Left colon (tissue), 2 donors: ENCODE data around the gene SMIM36. TPM values are rescaled to one million over a fixed set of nuclear protein-coding genes. Genes with fewer than 3 reads are reported as not detected.
"Not testable (repeated sequence)": the region's sequence is repeated elsewhere in the genome, so short reads cannot be mapped to it uniquely, and the experiment has no call there.

Experiments
- ATAC-seq: fragments of 200-7000 bp; cut with Tn5 transposase; one replicate; pipeline ENCODE4 v1.9.1; 2020; ENCODE audit warnings: mild to moderate bottlenecking, moderate library complexity
- DNase-seq, 2 donors: peaks; one replicate each; pipeline ENCODE4 v3.0.0-alpha.2; 2020
- intact Hi-C, 2 donors: fragments of 100-400 bp; cut with DNase I in 1 of 2; cut with micrococcal nuclease in 1 of 2; formaldehyde crosslinking; loops; one replicate each; pipeline versions ENCODE4 v1.11.2 to v1.14.0; 2022; cut with DNase I, micrococcal nuclease
- total RNA-seq, 2 donors: library from RNA; stranded (reverse); fragmentation: NEBNext Ultra II Directional; extraction: Animal tissue kit (Norgen Biotek cat#: 25700); gene quantifications; one replicate each; pipeline ENCODE4 v1.2.1, GENCODE V29; 2021
- donor health status: DM: no; HTN: no; CAD: no.
- donor health status: DM: yes; HTN: yes; CAD: no.

Gene SMIM36
- total RNA-seq, 2 donors from 2014 or later, result not detected

DNA sequence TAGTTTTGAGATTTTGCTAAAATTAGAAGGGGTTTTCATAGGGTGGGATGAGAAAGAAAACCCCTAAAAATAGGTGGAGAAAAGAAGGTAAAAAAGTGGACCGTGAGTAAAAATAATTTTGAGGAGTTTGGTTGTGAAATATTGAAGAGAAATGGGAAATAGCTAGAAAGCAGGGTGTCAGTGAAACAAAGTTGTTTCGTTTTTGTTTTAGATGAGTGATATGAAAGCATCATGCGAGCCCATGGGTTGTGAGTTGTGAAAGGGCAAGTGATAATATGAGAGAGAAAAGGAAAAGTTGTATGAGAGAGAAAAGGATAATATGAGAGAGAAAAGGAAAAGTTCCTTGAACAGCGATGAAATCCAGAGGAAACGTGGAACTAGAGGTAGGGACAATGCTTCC lies 7.3 kb upstream of the SMIM36 start:
- ATAC-seq (no peak), DNase-seq (no peak)
- intact Hi-C loops, result loop anchor here in 1 of 2 donors (10.0 kb wide), 1 partner anchor 534 kb away; no protein-coding TSS in a partner anchor

DNA sequence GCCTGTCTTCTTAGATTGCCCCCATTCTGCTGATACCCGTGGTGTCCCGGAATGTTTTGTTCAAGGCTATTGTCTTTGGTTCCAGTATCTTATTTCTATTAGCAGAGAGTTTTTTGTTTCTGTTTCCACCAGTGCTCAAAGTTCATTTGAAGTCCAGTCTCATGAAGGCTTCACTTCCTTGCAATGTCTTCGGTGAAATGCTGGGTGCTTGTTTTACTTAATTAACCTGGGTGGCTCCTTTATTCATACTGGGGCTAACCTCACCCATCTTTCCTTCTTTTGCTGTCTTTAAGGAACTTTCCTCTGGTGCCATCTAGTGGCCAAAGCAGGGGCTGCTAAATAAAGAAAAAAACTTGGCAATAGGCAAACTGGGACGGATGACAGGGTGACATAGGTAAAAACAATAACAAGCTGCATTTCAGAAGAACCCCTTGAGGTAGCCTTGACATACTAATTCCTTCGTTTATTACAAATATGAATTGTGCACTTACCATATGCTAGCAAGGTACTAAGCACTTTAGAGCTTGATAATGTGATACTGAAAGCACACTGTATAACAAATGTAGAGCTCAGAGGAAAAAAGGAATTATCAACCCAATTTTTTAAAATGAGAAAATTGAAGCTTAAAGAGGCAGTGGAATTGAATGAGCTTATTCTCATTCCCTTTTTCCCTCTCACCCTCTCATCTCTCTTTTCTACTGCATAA lies 2.8 kb upstream of the SMIM36 start:
- intact Hi-C loops, result loop anchor here in 1 of 2 donors (5.0 to 10.0 kb wide), 2 partner anchors 157 to 529 kb away; no protein-coding TSS in a partner anchor
- ATAC-seq, result peak; percentile 83
- peak; percentile 47 to 82 for DNase-seq

DNA sequence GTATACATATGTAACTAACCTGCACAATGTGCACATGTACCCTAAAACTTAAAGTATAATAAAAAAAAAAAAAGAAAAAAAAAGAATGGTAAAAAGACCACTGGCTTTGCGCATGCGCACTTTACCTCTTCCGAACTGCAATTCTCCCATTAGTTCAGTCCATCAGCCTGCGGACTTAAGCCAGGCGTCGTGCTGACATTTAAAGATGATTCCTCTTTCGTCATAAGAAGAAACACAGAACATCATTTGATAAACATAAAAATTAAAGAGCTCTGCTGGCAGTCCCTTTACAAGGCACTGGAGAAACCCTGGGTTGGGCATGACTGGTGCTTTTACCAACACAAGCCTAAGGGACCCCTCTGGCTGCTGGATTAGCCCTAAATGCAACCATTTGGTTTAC lies 3.6 kb downstream of the SMIM36 start:
- ATAC-seq, DNase-seq, intact Hi-C loops: not testable (repeated sequence)

DNA sequence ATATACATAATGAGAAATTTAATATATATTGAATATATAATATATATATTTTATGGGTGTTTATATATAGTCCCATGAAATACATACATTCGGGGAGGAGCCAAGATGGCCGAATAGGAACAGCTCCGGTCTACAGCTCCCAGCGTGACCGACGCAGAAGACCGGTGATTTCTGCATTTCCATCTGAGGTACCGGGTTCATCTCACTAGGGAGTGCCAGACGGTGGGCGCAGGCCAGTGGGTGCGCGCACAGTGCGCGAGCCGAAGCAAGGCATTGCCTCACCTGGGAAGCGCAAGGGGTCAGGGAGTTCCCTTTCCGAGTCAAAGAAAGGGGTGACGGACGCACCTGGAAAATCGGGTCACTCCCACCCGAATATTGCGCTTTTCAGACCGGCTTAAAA lies 9.6 kb downstream of the SMIM36 start:
- intact Hi-C loops, ATAC-seq, DNase-seq: not testable (repeated sequence)

DNA sequence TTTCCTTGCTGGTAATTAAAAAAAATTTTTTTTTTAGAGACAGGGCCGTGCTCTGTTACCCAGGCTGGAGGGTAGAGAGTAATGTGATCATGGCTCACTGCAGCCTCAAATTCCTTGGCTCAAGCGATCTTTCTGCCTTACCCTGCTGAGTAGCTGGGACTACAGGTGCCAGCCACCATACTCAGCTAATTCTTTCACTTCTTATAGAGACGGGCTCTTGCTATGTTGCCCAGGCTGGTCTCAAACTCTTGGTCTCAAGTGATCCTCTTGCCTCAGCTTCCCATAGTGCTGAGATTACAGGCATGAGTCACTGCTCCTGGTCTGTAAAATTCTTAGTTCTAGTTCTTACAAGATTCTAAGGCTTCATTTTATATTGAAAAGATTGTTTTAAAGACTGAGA lies 11.1 kb downstream of the SMIM36 start:
- DNase-seq (no peak), ATAC-seq (no peak)
- intact Hi-C loops, result no loop called here

DNA sequence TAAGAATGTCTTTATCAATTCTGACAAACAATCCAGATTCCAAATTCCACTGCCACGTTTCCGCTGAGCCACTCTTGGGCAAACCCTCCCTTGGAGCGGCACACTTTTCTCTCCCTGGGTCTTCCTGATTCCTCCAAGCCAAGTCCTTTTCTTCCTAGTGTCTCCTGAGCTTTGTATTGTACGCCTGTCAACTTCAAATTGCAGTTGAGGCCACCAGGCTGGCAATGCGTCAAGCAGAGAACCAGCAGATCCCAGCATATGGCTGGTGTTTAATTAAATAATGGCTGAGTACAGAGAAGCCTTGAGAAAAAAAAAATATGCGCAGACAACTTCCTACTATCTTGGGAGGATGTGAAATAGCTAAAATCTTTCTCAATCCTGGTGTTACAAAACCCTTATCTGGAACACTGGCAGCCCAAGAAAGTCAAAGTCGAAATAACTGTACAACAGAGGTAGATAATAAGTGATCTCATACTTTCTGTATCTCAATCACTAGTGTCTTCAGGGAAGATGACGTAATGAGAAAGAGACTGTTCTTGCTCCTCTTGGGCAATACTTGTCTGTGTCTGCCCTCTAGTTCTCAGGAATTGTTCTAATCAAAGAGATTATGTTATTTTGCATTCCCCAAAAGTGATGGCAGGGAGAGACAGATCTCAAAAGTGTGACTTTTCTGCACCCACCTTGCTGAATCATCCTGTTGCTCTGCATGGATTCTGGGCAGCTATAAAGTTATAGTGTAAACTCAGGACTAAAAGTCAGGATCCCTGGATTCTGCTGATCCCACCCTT lies 15.0 kb downstream of the SMIM36 start:
- intact Hi-C loops, result no loop called here
- DNase-seq (peak; percentile 33 to 38), ATAC-seq (peak; percentile 87)

DNA sequence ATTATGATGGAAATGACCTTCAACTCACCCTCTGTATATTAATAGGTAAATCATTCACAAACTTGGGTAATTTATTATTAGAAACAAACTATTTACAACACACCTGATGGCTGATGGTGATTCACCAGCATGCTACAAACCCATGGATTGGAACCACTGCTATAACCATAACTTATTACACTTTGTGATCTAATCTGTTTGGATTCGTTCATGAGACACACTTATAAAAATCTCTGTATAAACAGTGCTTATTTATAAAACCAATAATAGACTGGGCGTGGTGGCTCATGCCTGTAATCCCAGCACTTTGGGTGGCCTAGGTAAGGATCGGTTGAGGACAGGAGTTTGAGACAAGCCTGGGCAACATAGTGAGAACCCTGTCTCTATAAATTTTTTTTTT lies 16.0 kb downstream of the SMIM36 start:
- no peak for DNase-seq
- ATAC-seq, result peak; percentile 80
- intact Hi-C loops, result no loop called here

DNA sequence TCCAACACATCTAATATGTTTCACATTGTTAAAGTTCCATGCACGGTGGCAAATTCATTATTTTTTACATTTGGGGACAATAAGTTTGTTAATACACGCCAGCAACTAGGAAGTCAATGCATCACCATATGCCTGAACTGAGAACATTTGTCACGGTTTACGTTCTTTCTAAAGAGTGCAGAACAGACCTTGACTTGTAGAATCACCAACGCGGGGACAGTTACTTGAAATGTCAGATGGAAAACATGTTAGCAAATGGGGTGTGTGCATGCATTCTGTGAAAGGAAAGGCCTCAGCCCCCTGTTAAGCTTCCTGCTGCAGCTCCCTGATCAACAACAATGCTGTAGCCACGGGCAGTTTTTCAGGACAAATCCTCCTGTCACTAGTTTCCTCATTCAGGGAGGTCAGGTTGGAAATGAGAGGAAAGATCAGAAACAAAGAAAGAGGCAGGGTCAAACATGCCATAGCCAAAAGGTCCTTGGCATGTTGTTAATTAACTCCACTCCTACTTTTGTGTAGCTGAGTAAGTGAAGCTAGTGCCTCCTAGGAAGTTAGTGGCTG lies 18.4 kb downstream of the SMIM36 start:
- intact Hi-C loops, result no loop called here
- ATAC-seq (no peak), DNase-seq (no peak)

DNA sequence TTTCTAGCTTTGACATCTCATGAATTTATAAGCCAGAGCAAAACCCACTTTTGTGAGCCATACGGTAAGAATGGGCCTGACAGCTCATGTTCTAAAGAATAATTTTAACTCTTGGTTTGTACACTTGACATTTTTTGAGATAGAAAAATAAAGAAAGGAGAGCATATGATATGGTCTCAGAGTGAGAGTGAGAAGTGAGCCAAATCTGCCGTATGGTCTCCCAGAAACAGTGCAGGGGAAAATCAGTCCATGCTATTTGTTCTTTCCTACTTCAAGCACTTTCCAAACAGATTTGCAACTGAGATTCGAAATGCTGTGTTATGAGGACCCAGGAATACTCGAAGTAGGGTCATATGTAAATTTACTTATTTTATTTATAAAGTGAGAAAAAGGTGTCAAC lies 20.9 kb downstream of the SMIM36 start:
- ATAC-seq (no peak), DNase-seq (no peak)
- intact Hi-C loops, result no loop called here

DNA sequence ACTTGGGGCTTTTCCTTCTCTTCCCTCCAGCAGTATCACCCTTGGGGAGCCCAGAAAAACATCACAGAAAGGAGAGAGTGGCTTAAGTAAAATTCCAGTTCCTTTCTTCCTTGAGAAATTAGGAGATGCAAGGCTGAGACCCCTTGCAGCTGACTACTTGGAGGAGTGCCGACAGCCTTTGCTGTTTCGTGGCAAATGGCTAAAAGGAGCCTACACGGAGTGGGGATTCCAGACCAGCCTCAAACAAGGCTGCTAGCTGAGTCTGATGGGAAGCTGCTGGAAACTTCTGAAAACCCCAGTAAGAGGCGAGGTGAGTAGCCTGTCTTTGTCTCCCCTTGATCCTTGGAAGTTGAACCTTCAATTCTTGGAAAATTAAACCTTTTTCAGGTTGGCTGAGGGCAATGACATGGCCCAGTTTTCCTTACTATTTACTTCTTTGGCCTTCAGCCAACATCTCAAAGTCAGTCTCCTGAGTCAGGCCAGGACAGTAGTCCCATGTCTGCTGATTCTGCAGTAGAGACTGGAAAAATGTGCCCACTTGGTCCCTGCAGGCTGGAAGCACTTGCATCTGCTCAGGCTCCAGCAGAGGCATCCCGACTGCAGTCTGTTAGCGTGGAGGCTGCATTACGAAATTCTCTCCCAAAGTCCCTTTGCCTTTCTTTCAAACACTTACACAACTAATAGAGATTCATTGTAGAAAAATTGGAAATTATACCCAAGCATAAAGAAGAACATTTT lies 23.4 kb downstream of the SMIM36 start:
- intact Hi-C loops, result no loop called here
- DNase-seq (no peak), ATAC-seq (no peak)

DNA sequence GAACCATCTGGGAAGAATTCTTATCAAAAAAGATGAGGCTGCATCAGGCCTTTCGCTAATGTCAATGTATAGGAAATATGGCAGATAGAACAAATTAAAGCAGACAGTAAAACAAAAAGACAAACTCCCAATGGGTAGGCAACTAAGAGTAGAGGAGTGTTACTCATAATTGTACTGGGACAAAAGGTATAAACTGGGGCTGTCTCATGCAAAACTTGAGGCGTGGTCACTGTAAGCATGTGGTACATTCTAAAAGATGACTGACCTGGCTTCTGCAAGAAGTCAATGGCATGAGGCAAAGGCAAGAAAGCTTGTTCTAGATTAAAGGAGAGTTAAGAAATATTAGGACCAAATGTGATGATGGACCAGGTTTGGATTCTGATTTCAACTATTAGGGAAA lies 26.7 kb downstream of the SMIM36 start:
- no peak for ATAC-seq
- intact Hi-C loops, result no loop called here
- no peak for DNase-seq

DNA sequence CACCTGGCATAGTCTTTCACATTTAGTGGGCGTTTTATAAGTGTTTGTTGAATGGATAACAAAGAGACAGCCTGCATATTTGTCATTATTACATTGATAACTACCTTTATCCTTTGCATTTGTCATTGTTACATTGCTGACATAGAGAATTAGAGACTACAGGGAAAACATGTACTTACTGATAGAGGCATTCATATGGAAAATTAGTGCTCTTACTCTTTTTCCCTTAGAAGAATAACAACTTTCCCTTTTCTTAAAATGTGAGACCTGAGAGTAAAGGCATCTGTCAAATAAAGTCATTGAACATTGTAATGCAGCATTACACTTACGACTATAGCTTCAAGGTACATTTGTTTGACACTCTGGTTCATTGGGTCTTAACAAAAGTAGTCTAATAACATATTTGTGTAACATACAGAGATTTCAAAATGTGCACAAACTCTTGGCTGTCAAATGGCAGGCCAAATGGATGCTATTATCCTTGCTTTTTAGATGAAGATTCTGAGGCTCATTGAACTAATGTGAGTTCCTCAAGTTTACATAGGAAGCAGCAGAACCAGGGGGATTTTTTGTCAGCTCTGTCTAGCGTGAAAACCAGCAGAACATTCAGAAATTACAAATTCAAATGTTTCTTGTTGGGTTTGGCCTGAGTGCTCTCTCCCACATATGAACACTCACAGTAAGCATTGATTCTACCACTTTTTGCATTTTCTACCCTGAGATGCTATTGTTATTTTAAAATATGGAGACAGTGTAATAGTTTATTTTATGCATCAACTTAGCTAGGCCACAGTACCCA lies 28.5 kb downstream of the SMIM36 start:
- ATAC-seq, result no peak
- intact Hi-C loops, result no loop called here
- DNase-seq, result no peak

DNA sequence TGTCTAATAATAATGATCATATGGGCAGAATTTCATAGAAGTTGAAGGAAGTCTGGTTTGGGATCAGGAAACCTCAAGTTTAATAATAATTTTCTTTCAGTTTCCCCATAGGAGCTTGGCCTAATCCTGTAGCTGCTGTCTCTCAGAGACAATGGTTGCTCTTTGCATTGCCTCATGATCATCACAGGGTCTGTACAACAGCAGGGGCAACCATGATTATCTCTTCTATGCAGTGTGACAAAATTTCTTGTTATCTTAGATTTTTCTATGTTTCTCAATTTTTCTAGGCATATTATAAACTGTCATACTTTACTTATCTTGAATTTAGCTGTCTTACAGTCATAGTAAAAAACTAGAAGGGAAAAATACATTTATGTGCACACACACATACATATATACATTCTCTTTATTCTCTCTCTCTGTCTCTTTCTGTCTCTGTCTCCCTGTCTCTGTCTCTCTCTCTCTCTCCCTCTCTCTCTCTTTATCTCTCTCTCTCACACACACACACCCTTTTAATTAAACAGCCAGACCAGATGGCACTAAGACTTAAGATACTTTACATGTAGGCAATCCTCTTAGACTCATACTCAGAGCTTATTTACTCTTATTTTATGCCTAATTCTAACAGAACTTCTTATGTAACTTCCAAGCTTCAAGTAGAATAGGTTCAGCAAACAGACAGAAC lies 30.5 kb downstream of the SMIM36 start:
- peak; percentile 38 for ATAC-seq
- DNase-seq, result no peak
- intact Hi-C loops, result no loop called here

DNA sequence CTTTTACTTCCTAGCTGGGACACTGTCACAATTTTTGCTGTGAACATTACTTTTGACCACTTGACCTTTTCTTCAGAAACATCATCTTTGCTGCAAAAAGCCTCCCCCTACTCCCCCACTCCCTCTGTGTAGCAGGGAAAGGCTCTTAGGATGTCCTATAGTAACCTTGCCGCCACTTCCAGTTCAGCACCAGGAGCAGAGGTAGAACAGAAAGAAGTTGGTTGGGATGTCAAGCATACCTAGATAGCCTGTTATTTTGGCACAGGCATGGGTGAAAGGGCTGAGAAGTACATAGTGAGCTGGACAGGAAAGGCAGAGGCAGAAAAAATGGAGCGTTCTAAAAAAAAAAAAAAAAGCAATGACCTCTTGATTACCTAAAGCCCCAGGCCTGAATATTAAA lies 31.3 kb downstream of the SMIM36 start:
- intact Hi-C loops, result no loop called here
- ATAC-seq (no peak), DNase-seq (no peak)

DNA sequence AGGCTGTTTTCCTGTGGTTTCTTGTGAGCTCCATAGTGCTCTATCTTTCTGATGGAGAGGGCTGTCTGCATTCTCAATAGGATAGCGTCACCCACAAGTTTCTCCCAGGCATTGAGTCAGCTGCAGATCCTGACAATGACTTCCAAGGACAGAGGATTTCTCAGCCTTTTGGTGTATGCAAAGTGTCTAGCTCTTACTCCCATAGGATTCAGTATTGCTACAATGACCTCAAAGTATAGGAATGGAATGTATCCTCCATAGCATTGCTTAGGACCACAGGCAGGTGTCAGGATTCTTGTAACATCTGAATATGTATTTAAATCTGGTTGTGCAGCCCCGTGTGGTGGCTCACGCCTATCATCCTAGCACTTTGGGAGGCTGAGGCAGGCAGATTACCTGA lies 32.3 kb downstream of the SMIM36 start:
- no peak for DNase-seq
- no peak for ATAC-seq
- intact Hi-C loops, result no loop called here

DNA sequence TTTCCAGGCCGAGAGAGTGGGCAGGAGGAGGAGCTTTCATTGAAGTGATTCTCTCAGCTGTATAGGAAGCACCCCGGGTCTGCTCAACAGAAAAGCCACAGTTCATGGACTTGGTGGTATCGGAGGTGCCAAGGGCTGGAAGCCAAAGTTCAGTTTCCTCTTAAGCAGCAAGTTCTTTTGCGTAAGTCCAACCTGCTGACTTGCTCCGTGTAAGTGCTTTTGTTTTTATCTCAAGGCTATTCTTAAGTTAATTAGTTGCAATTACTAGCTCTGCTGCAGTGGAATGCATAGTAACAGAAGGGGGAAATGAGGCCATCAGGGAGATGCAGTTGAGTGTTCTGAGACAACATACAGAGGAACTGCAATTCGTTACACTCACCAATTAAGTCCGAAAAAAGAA lies 44.6 kb downstream of the SMIM36 start:
- intact Hi-C loops, result no loop called here

DNA sequence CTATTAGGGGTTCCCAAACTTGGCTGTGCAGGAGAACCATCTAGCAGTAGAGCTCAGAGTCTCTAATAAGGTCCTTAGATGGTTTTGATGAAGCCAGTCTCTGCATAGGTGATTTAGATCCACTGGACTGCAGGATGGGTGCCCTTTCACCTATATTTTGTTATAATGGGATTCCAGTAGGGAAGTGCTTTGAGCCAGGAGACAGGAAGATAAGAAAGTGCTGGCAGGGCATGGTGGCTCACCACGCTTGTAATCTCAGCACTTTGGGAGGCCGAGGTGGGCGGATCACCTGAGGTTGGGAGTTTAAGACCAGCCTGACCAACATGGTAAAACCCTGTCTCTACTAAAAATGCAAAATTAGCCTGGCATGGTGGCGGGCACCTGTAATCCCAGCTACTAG lies 45.5 kb downstream of the SMIM36 start:
- intact Hi-C loops, DNase-seq, ATAC-seq: not testable (repeated sequence)

More for the DNA sequence above, 44.6 kb downstream of the SMIM36 start:
- ATAC-seq (no peak), DNase-seq (no peak)

DNA sequence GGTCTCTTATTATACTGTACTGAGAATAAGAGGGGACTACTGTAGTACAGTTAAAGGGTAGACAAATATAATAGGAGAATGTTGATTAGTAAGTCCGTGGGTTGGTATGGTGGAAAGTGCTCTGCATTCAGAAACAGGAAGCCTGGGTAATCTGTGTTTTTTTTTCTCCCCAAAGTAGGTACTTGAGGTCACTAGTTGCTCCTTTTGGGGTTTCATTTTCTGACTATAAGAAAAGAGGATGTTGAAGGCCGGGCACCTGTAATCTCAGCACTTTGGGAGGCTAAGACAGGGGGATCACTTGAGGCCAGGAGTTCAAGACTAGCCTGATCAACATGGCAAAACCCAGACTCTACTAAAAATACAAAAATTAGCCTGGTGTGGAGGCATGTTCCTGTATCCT lies 47.7 kb downstream of the SMIM36 start:
- no peak for DNase-seq
- intact Hi-C loops, result no loop called here
- no peak for ATAC-seq
